Upper lobe of left lung (tissue), 6 donors: ENCODE data around the gene FAM136A. TPM values are rescaled to one million over a fixed set of nuclear protein-coding genes. Genes with fewer than 3 reads are reported as not detected.
A peak's percentile ranks its signal among the peaks of the same experiment; 100 is the strongest.

Source experiments
- ATAC-seq, 2 donors: fragments of 200-7000 bp; cut with Tn5 transposase; one replicate each; pipeline ENCODE4 v1.9.1; 2022; ENCODE audit warnings: mild to moderate bottlenecking in 2 of 2, moderate library complexity in 2 of 2; ENCODE audit not compliant: low FRiP score in 2 of 2
- DNase-seq, 2 donors: peaks; one replicate each; pipeline ENCODE4 v3.0.0-alpha.2; 2019 to 2020
- H3K27ac ChIP-seq, 4 donors: fragments of 200-600 bp; sonication (generic); one replicate each; pipeline ENCODE4 v1.5.1; 2016 to 2019
- H3K27me3 ChIP-seq, 4 donors: fragments of 200-600 bp; sonication (generic); one replicate each; pipeline ENCODE4 v1.5.1; 2017 to 2019
- H3K36me3 ChIP-seq, 4 donors: fragments of 200-600 bp; sonication (generic); one replicate each; pipeline ENCODE4 v1.5.1; 2016 to 2019
- H3K4me1 ChIP-seq, 4 donors: fragments of 200-600 bp; sonication (generic); one replicate each; pipeline ENCODE4 v1.5.1; 2018 to 2019
- H3K4me3 ChIP-seq, 4 donors: fragments of 200-600 bp; sonication (generic); one replicate each; pipeline ENCODE4 v1.5.1; 2017 to 2019; ENCODE audit warnings: mild to moderate bottlenecking in 2 of 4, moderate library complexity in 1 of 4
- H3K9me3 ChIP-seq, 4 donors: fragments of 200-600 bp; sonication (generic); one replicate each; pipeline ENCODE4 v1.5.1; 2018 to 2019
- CTCF ChIP-seq, 6 experiments: fragments of 450-650 bp in 4 of 6; fragments of 200-600 bp in 2 of 6; sonication (generic) in 2 of 6; IDR thresholded peaks; one replicate each; pipeline ENCODE4 v1.5.1; 2016 to 2019; ENCODE audit warnings: antibody characterized with exemption in 6 of 6
- EP300 ChIP-seq, 4 donors: sonication (generic); formaldehyde crosslinking; IDR thresholded peaks; one replicate each; pipeline ENCODE4 v1.5.1; 2017; ENCODE audit warnings: antibody characterized with exemption in 4 of 4, control low read depth in 2 of 4
- POLR2A ChIP-seq, 4 donors: fragments of 450-650 bp; IDR thresholded peaks; one replicate each; pipeline ENCODE4 v1.5.1; 2016 to 2017; ENCODE audit warnings: antibody characterized with exemption in 4 of 4, mild to moderate bottlenecking in 2 of 4
- POLR2AphosphoS5 ChIP-seq, 2 donors: sonication (generic); formaldehyde crosslinking; IDR thresholded peaks; one replicate each; pipeline ENCODE4 v1.5.1; 2017; ENCODE audit warnings: antibody characterized with exemption in 2 of 2
- WGBS, 2 donors: methylation state at CpG; one replicate each; pipeline ENCODE4 v1.1.5; 2017 to 2018; 5-methylcytosine and 5-hydroxymethylcytosine counted together
- total RNA-seq, 6 donors: library from RNA; depleted of rRNA in 4 of 6; stranded (reverse); fragments of >200 nt in 4 of 6; gene quantifications; one replicate each; pipeline versions ENCODE4 v1.1.0 to v1.2.1, GENCODE V29; 2016 to 2021
- donor health status: DM: no; HTN: no; CAD: no; lungs with moderate emphysema.
- donor health status: DM: no; HTN: yes; CAD: no; lungs with severe emphysema.

Gene FAM136A
- total RNA-seq, 6 donors from 2014 or later, result 19.5 to 26.4 (median 23.1) TPM

GRCh38 chr2:70330476-70330875 lies 28.6 kb upstream of the FAM136A start:
- no peak for ATAC-seq
- Histone ChIP-seq H3K4me3 (no peak overlapping the region), H3K36me3 (no peaks in the 10 kb centered on the region), H3K9me3 (no peaks in the 10 kb centered on the region), H3K27ac (no peak overlapping the region), H3K4me1 (no peaks in the 10 kb centered on the region), H3K27me3 (no peaks in the 10 kb centered on the region)
- no peak for DNase-seq
- TF ChIP-seq POLR2AphosphoS5 (IDR thresholded peaks at IDR 0.05) (no peak), EP300 (IDR thresholded peaks at IDR 0.05) (no peak), POLR2A (IDR thresholded peaks at IDR 0.05) (no peak), CTCF (IDR thresholded peaks at IDR 0.05) (no peak)
- WGBS, 2 donors, result 88 to 94% methylated on average over 3 of the region's 3 CpGs

GRCh38 chr2:70328921-70329561 lies 27.2 kb upstream of the FAM136A start:
- Histone ChIP-seq H3K4me3 (no peak overlapping the region), H3K9me3 (no peaks in the 10 kb centered on the region), H3K36me3 (no peaks in the 10 kb centered on the region), H3K4me1 (no peaks in the 10 kb centered on the region), H3K27ac (peak overlapping the region; percentile 2 to 40 (median 14)), H3K27me3 (no peaks in the 10 kb centered on the region)
- 58 to 60% methylated on average over 6 of the region's 6 CpGs for WGBS, 2 donors
- TF ChIP-seq CTCF (IDR thresholded peaks at IDR 0.05) (no peak), POLR2AphosphoS5 (IDR thresholded peaks at IDR 0.05) (peak in 1 of 2 donors; percentile 64), EP300 (IDR thresholded peaks at IDR 0.05) (no peak)
- ATAC-seq (peak; percentile 63 to 79), DNase-seq (peak in 1 of 2 donors; percentile 70)

DNA sequence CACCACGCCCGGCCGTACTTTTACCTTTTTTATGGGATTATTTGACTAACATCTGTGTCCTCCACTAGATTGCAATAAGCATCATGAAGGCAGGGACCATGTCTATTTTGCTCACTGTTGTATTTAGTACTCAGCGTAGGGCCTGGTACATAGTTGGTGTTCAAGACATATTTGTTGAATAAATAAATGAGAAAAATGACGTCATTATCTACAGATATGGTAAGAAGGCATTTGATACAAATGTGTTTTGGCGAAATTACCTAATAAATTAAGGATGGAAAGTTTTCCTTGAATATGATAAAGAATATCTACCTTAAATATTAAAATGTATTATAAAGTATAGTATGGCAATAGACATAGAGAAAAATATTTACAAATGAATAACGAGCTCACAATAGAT lies 24.0 kb upstream of the FAM136A start:
- Histone ChIP-seq H3K36me3 (no peaks in the 10 kb centered on the region), H3K27me3 (no peaks in the 10 kb centered on the region), H3K4me3 (no peak overlapping the region), H3K4me1 (no peaks in the 10 kb centered on the region), H3K27ac (no peak overlapping the region), H3K9me3 (no peaks in the 10 kb centered on the region)
- no peak for TF ChIP-seq POLR2A (IDR thresholded peaks at IDR 0.05)
- no peak for TF ChIP-seq POLR2AphosphoS5 (IDR thresholded peaks at IDR 0.05)
- TF ChIP-seq EP300 (IDR thresholded peaks at IDR 0.05), result no peak
- TF ChIP-seq CTCF (IDR thresholded peaks at IDR 0.05), result no peak
- DNase-seq (no peak), ATAC-seq (no peak)
- 92 to 93% methylated on average over 7 of the region's 7 CpGs for WGBS, 2 donors

DNA sequence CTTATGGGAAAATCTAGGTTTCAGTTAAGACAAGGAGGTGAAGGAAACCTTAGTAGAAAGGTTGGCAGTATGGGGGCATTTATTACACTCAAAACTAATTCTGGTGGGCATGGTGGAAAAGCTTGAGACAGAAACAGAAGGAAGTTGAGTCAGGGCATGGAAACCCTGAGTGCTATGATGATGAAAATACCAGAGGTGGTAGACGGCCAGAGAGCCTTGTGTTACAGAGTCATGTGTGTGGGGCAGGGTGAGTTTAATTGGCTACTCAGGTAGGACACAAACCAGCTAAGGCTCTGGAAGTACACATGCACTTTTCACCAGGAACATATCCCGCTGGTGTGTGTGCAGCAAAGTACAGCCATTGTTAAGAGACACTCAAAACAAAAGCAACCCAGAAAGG lies 20.7 kb upstream of the FAM136A start:
- Histone ChIP-seq H3K4me3 (no peak overlapping the region), H3K27me3 (no peaks in the 10 kb centered on the region), H3K27ac (no peak overlapping the region), H3K36me3 (no peaks in the 10 kb centered on the region), H3K4me1 (no peaks in the 10 kb centered on the region), H3K9me3 (no peaks in the 10 kb centered on the region)
- WGBS, 2 donors, result 71 to 90% methylated on average over 2 of the region's 2 CpGs
- no peak for DNase-seq
- TF ChIP-seq CTCF (IDR thresholded peaks at IDR 0.05) (no peak), EP300 (IDR thresholded peaks at IDR 0.05) (no peak), POLR2A (IDR thresholded peaks at IDR 0.05) (no peak), POLR2AphosphoS5 (IDR thresholded peaks at IDR 0.05) (no peak)
- ATAC-seq, result no peak

DNA sequence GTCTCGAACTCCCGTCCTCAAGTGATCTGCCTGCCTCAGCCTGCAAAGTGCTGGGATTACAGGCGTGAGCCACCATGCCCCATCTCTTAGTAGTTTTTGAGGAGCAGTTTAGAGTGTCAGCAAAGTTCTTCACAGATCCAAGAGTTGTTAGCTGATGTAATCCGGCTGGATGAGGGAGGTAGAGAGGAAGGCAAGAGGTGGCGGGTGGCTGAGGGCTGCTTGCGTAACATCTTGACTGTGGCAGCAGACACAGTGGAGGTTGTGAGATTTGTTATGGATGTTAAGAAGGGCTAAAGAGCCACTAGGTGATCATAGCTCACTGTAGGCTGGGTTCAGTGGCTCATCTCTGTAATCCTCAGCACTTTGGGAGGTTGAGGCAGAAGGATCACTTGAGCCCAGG lies 19.5 kb upstream of the FAM136A start:
- Histone ChIP-seq H3K27me3 (no peaks in the 10 kb centered on the region), H3K4me3 (no peak overlapping the region), H3K27ac (no peak overlapping the region), H3K9me3 (no peaks in the 10 kb centered on the region), H3K4me1 (no peaks in the 10 kb centered on the region), H3K36me3 (no peaks in the 10 kb centered on the region)
- 43 to 59% methylated on average over 6 of the region's 6 CpGs for WGBS, 2 donors
- DNase-seq (peak in 1 of 2 donors; percentile 69), ATAC-seq (no peak)
- TF ChIP-seq POLR2AphosphoS5 (IDR thresholded peaks at IDR 0.05), result no peak
- TF ChIP-seq EP300 (IDR thresholded peaks at IDR 0.05), result no peak
- TF ChIP-seq POLR2A (IDR thresholded peaks at IDR 0.05), result no peak
- no peak for TF ChIP-seq CTCF (IDR thresholded peaks at IDR 0.05)
